ENCODE results near the gene NLGN1. TPM values are rescaled to one million over a fixed set of nuclear protein-coding genes. Genes with fewer than 3 reads are reported as not detected.

NLGN1 gene
- total RNA-seq, 1 donor from 2014 or later, result 34.8 TPM

DNA sequence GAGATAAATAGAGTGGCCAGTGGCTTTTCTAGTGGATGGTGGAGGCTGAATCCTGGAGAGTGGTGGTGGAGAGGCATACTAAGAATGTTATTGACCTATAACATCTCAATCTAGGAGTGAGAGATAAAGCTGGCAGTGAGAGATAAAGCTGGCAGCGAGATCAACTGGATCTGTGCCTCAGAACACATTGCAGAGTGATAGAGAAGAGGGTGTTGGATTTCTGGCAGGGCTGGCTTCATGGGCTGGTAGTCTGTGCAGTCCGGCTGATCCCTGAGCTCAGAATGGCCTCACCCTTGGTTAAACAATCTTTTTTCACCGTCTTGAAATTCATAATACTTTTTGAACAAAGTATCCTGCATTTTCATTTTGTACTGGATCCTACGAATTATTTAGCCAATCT lies 221.2 kb downstream of the NLGN1 start:
- Mint-ChIP-seq H3K27ac (no peak overlapping the region), H3K27me3 (ENCODE audit: insufficient read depth, low read depth) (no peaks in the 10 kb centered on the region), H3K4me3 (no peak overlapping the region), H3K4me1 (no peaks in the 10 kb centered on the region), H3K36me3 (peaks cover 7% of the 10 kb centered on the region), H3K9me3 (no peaks in the 10 kb centered on the region)
- no peaks in the 10 kb centered on the region for H3K27me3 ChIP-seq
- H3K4me2 ChIP-seq, result no peak overlapping the region
- DNase-seq (ENCODE audit: low spot score), result no peak
- no peak overlapping the region for H3K4me3 ChIP-seq
- H2AFZ ChIP-seq (replicated peaks), result no peak overlapping the region
- no peak overlapping the region for H3K9ac ChIP-seq
- H3K9me3 ChIP-seq (ENCODE audit: low read depth), result no peaks in the 10 kb centered on the region
- no peaks in the 10 kb centered on the region for H3F3A ChIP-seq (ENCODE audit: low read depth)
- H3K4me1 ChIP-seq, result no peaks in the 10 kb centered on the region
- H3K27ac ChIP-seq, result no peak overlapping the region
- no peaks in the 10 kb centered on the region for H4K20me1 ChIP-seq (ENCODE audit: low read depth)
- H3K36me3 ChIP-seq, result no peaks in the 10 kb centered on the region
- no peaks in the 10 kb centered on the region for H3K79me2 ChIP-seq (ENCODE audit: low read depth)
- no peak for TF ChIP-seq CTCF (IDR thresholded peaks at IDR 0.05)
- no peak for TF ChIP-seq EZH2phosphoT487 (IDR thresholded peaks at IDR 0.05)
- no peak for TF ChIP-seq EZH2 (IDR thresholded peaks at IDR 0.05)

DNA sequence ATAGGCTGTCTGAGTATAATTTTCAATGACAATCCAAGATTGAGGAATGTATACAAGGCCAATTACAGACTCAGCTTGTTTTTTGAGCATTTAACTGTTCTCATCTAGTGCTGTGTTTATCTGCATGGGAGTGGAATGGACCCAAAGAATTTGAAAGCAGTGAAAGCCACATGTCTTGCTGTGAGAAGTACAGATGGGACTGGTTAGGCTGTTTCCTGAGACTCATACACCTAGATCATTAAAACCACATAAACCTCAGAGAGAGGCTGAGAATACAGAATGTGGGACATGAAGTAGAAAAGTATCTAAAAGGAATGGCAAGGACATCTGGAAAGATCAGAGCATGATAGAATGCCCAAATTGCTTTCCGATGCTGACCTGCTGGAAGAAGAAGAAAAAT lies 224.6 kb downstream of the NLGN1 start:
- Mint-ChIP-seq H3K27ac (no peak overlapping the region), H3K27me3 (ENCODE audit: insufficient read depth, low read depth) (no peaks in the 10 kb centered on the region), H3K4me3 (no peak overlapping the region), H3K4me1 (no peaks in the 10 kb centered on the region), H3K9me3 (no peaks in the 10 kb centered on the region), H3K36me3 (no peaks in the 10 kb centered on the region)
- no peaks in the 10 kb centered on the region for H3K4me1 ChIP-seq
- no peaks in the 10 kb centered on the region for H3K79me2 ChIP-seq (ENCODE audit: low read depth)
- no peak overlapping the region for H3K4me2 ChIP-seq
- H3F3A ChIP-seq (ENCODE audit: low read depth), result no peaks in the 10 kb centered on the region
- no peak for TF ChIP-seq EZH2phosphoT487 (IDR thresholded peaks at IDR 0.05)
- TF ChIP-seq CTCF (IDR thresholded peaks at IDR 0.05), result no peak
- TF ChIP-seq EZH2 (IDR thresholded peaks at IDR 0.05), result no peak
- H3K9ac ChIP-seq, result no peak overlapping the region
- H2AFZ ChIP-seq (replicated peaks), result no peak overlapping the region
- no peak for DNase-seq (ENCODE audit: low spot score)
- H3K27ac ChIP-seq, result no peak overlapping the region
- no peaks in the 10 kb centered on the region for H3K36me3 ChIP-seq
- H4K20me1 ChIP-seq (ENCODE audit: low read depth), result no peaks in the 10 kb centered on the region
- H3K9me3 ChIP-seq (ENCODE audit: low read depth), result no peaks in the 10 kb centered on the region
- H3K4me3 ChIP-seq, result no peak overlapping the region
- H3K27me3 ChIP-seq, result no peaks in the 10 kb centered on the region

DNA sequence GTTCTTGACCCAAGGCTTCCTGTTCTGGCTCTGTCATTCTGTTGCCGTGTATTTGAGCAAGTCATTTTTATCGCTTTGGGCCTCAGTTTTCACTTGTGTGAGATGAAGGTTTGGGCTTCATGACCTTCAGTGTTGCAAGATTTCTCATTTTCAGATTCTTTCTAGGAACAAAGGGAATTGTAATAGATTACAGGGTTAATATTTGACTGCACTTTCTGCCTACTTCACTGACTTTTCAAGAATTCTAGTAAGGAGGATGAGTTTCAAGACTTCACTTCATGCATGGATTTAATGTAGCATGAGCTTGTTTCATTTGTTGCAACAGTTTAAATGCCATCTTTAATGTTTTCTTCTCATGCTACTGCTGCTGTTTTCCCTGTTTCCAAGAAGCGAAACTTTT lies 226.5 kb downstream of the NLGN1 start:
- Histone ChIP-seq H3K4me3 (no peak overlapping the region), H3K79me2 (ENCODE audit: low read depth) (no peaks in the 10 kb centered on the region), H4K20me1 (ENCODE audit: low read depth) (no peaks in the 10 kb centered on the region), H3F3A (ENCODE audit: low read depth) (no peaks in the 10 kb centered on the region), H2AFZ (replicated peaks) (no peak overlapping the region), H3K36me3 (no peaks in the 10 kb centered on the region), H3K4me2 (no peak overlapping the region), H3K4me1 (no peaks in the 10 kb centered on the region), H3K27me3 (no peaks in the 10 kb centered on the region), H3K9ac (no peak overlapping the region), H3K27ac (no peak overlapping the region), H3K9me3 (ENCODE audit: low read depth) (no peaks in the 10 kb centered on the region)
- H3K4me1 Mint-ChIP-seq, result no peaks in the 10 kb centered on the region
- no peak overlapping the region for H3K27ac Mint-ChIP-seq
- no peak overlapping the region for H3K4me3 Mint-ChIP-seq
- TF ChIP-seq EZH2phosphoT487 (IDR thresholded peaks at IDR 0.05), result no peak
- TF ChIP-seq CTCF (IDR thresholded peaks at IDR 0.05), result no peak
- TF ChIP-seq EZH2 (IDR thresholded peaks at IDR 0.05), result no peak
- H3K27me3 Mint-ChIP-seq (ENCODE audit: insufficient read depth, low read depth), result no peaks in the 10 kb centered on the region
- no peaks in the 10 kb centered on the region for H3K36me3 Mint-ChIP-seq
- H3K9me3 Mint-ChIP-seq, result no peaks in the 10 kb centered on the region
- no peak for DNase-seq (ENCODE audit: low spot score)

DNA sequence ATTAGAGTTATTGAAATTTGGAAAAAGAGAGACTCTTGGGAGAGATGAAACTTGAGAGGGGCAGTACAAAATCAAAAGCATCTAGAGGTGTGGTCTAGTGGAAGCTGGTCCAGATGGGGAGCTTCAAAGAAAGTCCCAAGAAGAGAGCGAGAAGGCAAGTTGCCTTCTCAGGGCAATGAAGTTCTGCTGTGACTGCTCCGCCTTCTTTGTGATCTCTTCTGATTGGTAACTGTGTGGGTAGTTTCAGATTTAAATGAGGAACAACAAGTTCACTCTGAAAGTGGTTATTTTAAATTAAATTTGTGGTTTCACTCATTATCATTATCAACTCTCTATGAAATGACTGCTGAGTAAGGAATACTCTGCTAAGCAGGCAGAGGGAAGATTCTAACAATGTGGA lies 233.3 kb downstream of the NLGN1 start:
- no peaks in the 10 kb centered on the region for H3K27me3 Mint-ChIP-seq (ENCODE audit: insufficient read depth, low read depth)
- Histone ChIP-seq H3F3A (ENCODE audit: low read depth) (no peaks in the 10 kb centered on the region), H4K20me1 (ENCODE audit: low read depth) (no peaks in the 10 kb centered on the region), H3K9ac (no peak overlapping the region), H3K9me3 (ENCODE audit: low read depth) (no peaks in the 10 kb centered on the region), H3K27me3 (no peaks in the 10 kb centered on the region), H3K4me2 (no peak overlapping the region), H3K4me1 (no peaks in the 10 kb centered on the region), H3K79me2 (ENCODE audit: low read depth) (no peaks in the 10 kb centered on the region), H3K36me3 (no peaks in the 10 kb centered on the region), H3K4me3 (no peak overlapping the region), H3K27ac (no peak overlapping the region), H2AFZ (replicated peaks) (no peak overlapping the region)
- no peaks in the 10 kb centered on the region for H3K9me3 Mint-ChIP-seq
- TF ChIP-seq EZH2phosphoT487 (IDR thresholded peaks at IDR 0.05) (no peak), CTCF (IDR thresholded peaks at IDR 0.05) (no peak), EZH2 (IDR thresholded peaks at IDR 0.05) (no peak)
- DNase-seq (ENCODE audit: low spot score), result no peak
- H3K4me1 Mint-ChIP-seq, result no peaks in the 10 kb centered on the region
- H3K36me3 Mint-ChIP-seq, result no peaks in the 10 kb centered on the region
- H3K27ac Mint-ChIP-seq, result no peak overlapping the region
- H3K4me3 Mint-ChIP-seq, result no peak overlapping the region
